H1 (cell line): ENCODE measurements around the gene TEX55. TPM values are rescaled to one million over a fixed set of nuclear protein-coding genes. Genes with fewer than 3 reads are reported as not detected.

Experiments
- CTCF ChIA-PET: fragments of 300-600 bp; sonication (Branson Sonifier 250); formaldehyde crosslinking; loops from one replicate; lab custom pipeline; 2021; ENCODE audit not compliant: partially characterized antibody; lab: Charles Lee
- POLR2A ChIA-PET: fragments of 300-600 bp; sonication (Branson Sonifier 250); formaldehyde crosslinking; loops from one replicate; lab custom pipeline; 2021; ENCODE audit warnings: inconsistent platforms; ENCODE audit not compliant: partially characterized antibody; lab: Charles Lee
- DNase-seq, 2 experiments: peaks; one replicate each; pipeline versions ENCODE4 v3.0.0 to v3.0.0-alpha.2; 2010 to 2022; ENCODE audit warnings: low spot score in 2 of 2, low read depth in 1 of 2, mixed read lengths in 1 of 2
- FAIRE-seq: peaks from 2 replicates; lab custom pipeline; 2011; peaks lifted over from hg19 to GRCh38; lab: Jason Lieb, UNC
- H2AFZ ChIP-seq: 2 replicates; pipeline ENCODE4 v1.8.1; 2012; ENCODE audit warnings: low read length, inconsistent platforms
- H2AK5ac ChIP-seq: 2 replicates; pipeline ENCODE4 v1.6.1; 2013; ENCODE audit warnings: low read depth, low read length
- H2BK120ac ChIP-seq: replicated peaks from 2 replicates; pipeline ENCODE3; 2013; ENCODE audit warnings: low read depth, low read length, inconsistent platforms
- H2BK12ac ChIP-seq: 2 replicates; pipeline ENCODE4 v1.6.1; 2013; ENCODE audit warnings: low read depth, low read length
- H2BK15ac ChIP-seq: 2 replicates; pipeline ENCODE4 v1.6.1; 2013; ENCODE audit warnings: low read length
- H2BK20ac ChIP-seq: 2 replicates; pipeline ENCODE4 v1.6.1; 2013; ENCODE audit warnings: low read length
- H2BK5ac ChIP-seq: 2 replicates; pipeline ENCODE4 v1.6.1; 2013; ENCODE audit warnings: low read depth, low read length
- H3K14ac ChIP-seq: 2 replicates; pipeline ENCODE4 v1.6.1; 2013; ENCODE audit warnings: inconsistent platforms; ENCODE audit not compliant: insufficient read length
- H3K18ac ChIP-seq: 2 replicates; pipeline ENCODE4 v1.6.1; 2013; ENCODE audit warnings: low read length; ENCODE audit errors: extremely low read depth
- H3K23ac ChIP-seq: 2 replicates; pipeline ENCODE4 v1.6.1; 2013; ENCODE audit warnings: inconsistent platforms; ENCODE audit not compliant: insufficient read length
- H3K23me2 ChIP-seq: 2 replicates; pipeline ENCODE4 v1.6.1; 2013; ENCODE audit warnings: low read depth, low read length
- H3K27ac ChIP-seq: 2 replicates; pipeline ENCODE4 v1.6.1; 2011; ENCODE audit warnings: low read depth, low read length, inconsistent platforms
- H3K27me3 ChIP-seq, 4 experiments: replicated peaks in 1 of 4; 1 replicate in 1 of 4; 2 replicates in 3 of 4; pipeline versions ENCODE4 v1.6.1 to v1.8.1; 2011 to 2013; ENCODE audit warnings: low read length in 3 of 4, mild to moderate bottlenecking in 3 of 4, inconsistent platforms in 2 of 4, mixed read lengths in 2 of 4, moderate library complexity in 1 of 4; ENCODE audit not compliant: control insufficient read depth in 3 of 4, insufficient read depth in 3 of 4; ENCODE audit errors: extremely low read depth in 1 of 4
- H3K36me3 ChIP-seq, 4 experiments: 2 replicates each; pipeline versions ENCODE4 v1.6.1 to v1.8.1; 2011 to 2013; ENCODE audit warnings: mild to moderate bottlenecking in 4 of 4, low read length in 3 of 4, moderate library complexity in 2 of 4, control low read depth in 1 of 4, inconsistent platforms in 1 of 4; ENCODE audit not compliant: insufficient read depth in 4 of 4, control insufficient read depth in 2 of 4
- H3K4ac ChIP-seq: replicated peaks from 2 replicates; pipeline ENCODE3; 2013; ENCODE audit warnings: low read length, low read depth, mixed read lengths, inconsistent platforms; ENCODE audit not compliant: insufficient read length
- H3K4me1 ChIP-seq, 4 experiments: replicated peaks in 1 of 4; 1 replicate in 1 of 4; 2 replicates in 3 of 4; pipeline versions ENCODE4 v1.6.1 to v1.8.1; 2011 to 2013; ENCODE audit warnings: low read length in 3 of 4, inconsistent platforms in 2 of 4, mixed read lengths in 1 of 4; ENCODE audit not compliant: insufficient read depth in 4 of 4, control insufficient read depth in 3 of 4
- H3K4me2 ChIP-seq, 2 experiments: 2 replicates each; pipeline versions ENCODE4 v1.6.1 to v1.8.1; 2011 to 2013; ENCODE audit warnings: low read depth in 2 of 2, low read length in 2 of 2, control low read depth in 1 of 2, inconsistent platforms in 1 of 2, mild to moderate bottlenecking in 1 of 2; ENCODE audit not compliant: insufficient read depth in 1 of 2
- H3K4me3 ChIP-seq, 4 experiments: fragments of 200-600, 300-600 bp in 1 of 4; sonication (generic), shearing (Covaris generic), sonication (Bioruptor Twin) in 1 of 4; 2 replicates each; pipeline versions ENCODE4 v1.5.1 to v1.8.1; 2011 to 2016; ENCODE audit warnings: low read length in 4 of 4, low read depth in 3 of 4, control low read depth in 2 of 4, inconsistent platforms in 2 of 4, mild to moderate bottlenecking in 2 of 4, mixed read lengths in 1 of 4, moderate library complexity in 1 of 4; ENCODE audit not compliant: insufficient read depth in 2 of 4; ENCODE audit errors: extremely low read depth in 1 of 4
- H3K56ac ChIP-seq: replicated peaks from 2 replicates; pipeline ENCODE3; 2013; ENCODE audit warnings: low read depth, mild to moderate bottlenecking, mixed read lengths, low read length, inconsistent platforms; ENCODE audit not compliant: insufficient read length
- H3K79me1 ChIP-seq: 2 replicates; pipeline ENCODE4 v1.6.1; 2013; ENCODE audit warnings: low read depth, low read length, control low read depth
- H3K79me2 ChIP-seq, 2 experiments: 2 replicates each; pipeline versions ENCODE4 v1.6.1 to v1.8.1; 2012 to 2013; ENCODE audit warnings: low read length in 2 of 2, mild to moderate bottlenecking in 2 of 2, inconsistent platforms in 1 of 2; ENCODE audit not compliant: insufficient read depth in 2 of 2, control insufficient read depth in 1 of 2
- H3K9ac ChIP-seq, 4 experiments: replicated peaks in 1 of 4; 1 replicate in 1 of 4; 2 replicates in 3 of 4; pipeline versions ENCODE4 v1.6.1 to v1.8.1; 2011 to 2013; ENCODE audit warnings: low read depth in 3 of 4, low read length in 3 of 4, control low read depth in 2 of 4, mild to moderate bottlenecking in 2 of 4, moderate library complexity in 2 of 4, inconsistent platforms in 1 of 4; ENCODE audit errors: extremely low read depth in 1 of 4
- H3K9me3 ChIP-seq, 2 experiments: 2 replicates each; pipeline versions ENCODE4 v1.6.1 to v1.8.1; 2012 to 2013; ENCODE audit warnings: mild to moderate bottlenecking in 2 of 2, moderate library complexity in 2 of 2, control low read depth in 1 of 2, inconsistent platforms in 1 of 2, low read depth in 1 of 2, low read length in 1 of 2, mixed read lengths in 1 of 2; ENCODE audit not compliant: insufficient read depth in 2 of 2
- H4K20me1 ChIP-seq, 2 experiments: replicated peaks in 1 of 2; 2 replicates each; pipeline versions ENCODE3 to v1.8.1; 2011 to 2013; ENCODE audit warnings: inconsistent platforms in 2 of 2, low read length in 2 of 2, mild to moderate bottlenecking in 1 of 2; ENCODE audit not compliant: insufficient read depth in 2 of 2, control insufficient read depth in 1 of 2
- H4K5ac ChIP-seq: 2 replicates; pipeline ENCODE4 v1.6.1; 2013; ENCODE audit warnings: low read length, low read depth, mixed read lengths, inconsistent platforms; ENCODE audit not compliant: insufficient read length
- H4K8ac ChIP-seq: 2 replicates; pipeline ENCODE4 v1.8.0; 2013; ENCODE audit warnings: mild to moderate bottlenecking, moderate library complexity, low read length, inconsistent platforms; ENCODE audit not compliant: insufficient read depth; ENCODE audit errors: extremely low read depth
- H4K91ac ChIP-seq: replicated peaks from 2 replicates; pipeline ENCODE3; 2013; ENCODE audit warnings: low read length, mixed read lengths, inconsistent platforms; ENCODE audit not compliant: insufficient read length
- ASH2L ChIP-seq: fragments of 200-600, 300-600 bp; sonication (generic); IDR thresholded peaks from one replicate; pipeline ENCODE4 v1.7.1; 2017; ENCODE audit warnings: low read length
- BACH1 ChIP-seq: IDR thresholded peaks from 2 replicates; pipeline ENCODE4 v1.6.1; 2012; ENCODE audit warnings: low read length, improper control_type of control experiment
- CBX5 ChIP-seq: fragments of 300-800, 300-1000 bp; sonication (generic); IDR thresholded peaks from 2 replicates; pipeline ENCODE4 v1.7.1; 2016; ENCODE audit warnings: antibody characterized with exemption, low read length, low read depth
- EGR1 ChIP-seq: IDR thresholded peaks from 2 replicates; pipeline ENCODE4 v1.6.1; 2011; ENCODE audit warnings: low read depth, low read length, borderline replicate concordance
- GTF2F1 ChIP-seq: IDR thresholded peaks from 2 replicates; pipeline ENCODE4 v1.6.1; 2012; ENCODE audit warnings: low read depth, low read length, improper control_type of control experiment, borderline replicate concordance
- HDAC2 ChIP-seq, 2 experiments: fragments of 300-600 bp in 1 of 2; sonication (generic) in 1 of 2; IDR thresholded peaks; 2 replicates each; pipeline ENCODE4 v1.6.1; 2011 to 2012; ENCODE audit warnings: low read depth in 2 of 2, low read length in 2 of 2, mild to moderate bottlenecking in 2 of 2, moderate library complexity in 2 of 2, borderline replicate concordance in 1 of 2, inconsistent platforms in 1 of 2
- HDAC6 ChIP-seq: IDR thresholded peaks from one replicate; pipeline ENCODE4 v1.7.1; 2012; ENCODE audit warnings: low read depth, mild to moderate bottlenecking, inconsistent platforms, low read length, moderate library complexity
- KDM4A ChIP-seq: IDR thresholded peaks from one replicate; pipeline ENCODE4 v1.7.1; 2012; ENCODE audit warnings: low read depth, mild to moderate bottlenecking, moderate library complexity, low read length, inconsistent platforms; ENCODE audit not compliant: severe bottlenecking
- NRF1 ChIP-seq: IDR thresholded peaks from 2 replicates; pipeline ENCODE4 v1.6.1; 2011; ENCODE audit warnings: mild to moderate bottlenecking, low read depth, low read length, improper control_type of control experiment
- POLR2A ChIP-seq, 2 experiments: IDR thresholded peaks; 1 replicate in 1 of 2; 2 replicates in 1 of 2; pipeline ENCODE4 v1.6.1; 2011; ENCODE audit warnings: low read depth in 2 of 2, low read length in 2 of 2, mild to moderate bottlenecking in 2 of 2; ENCODE audit errors: control extremely low read depth in 1 of 2
- POLR2AphosphoS5 ChIP-seq: IDR thresholded peaks from 2 replicates; pipeline ENCODE4 v1.6.1; 2011; ENCODE audit warnings: low read depth, low read length
- RAD21 ChIP-seq, 2 experiments: IDR thresholded peaks in 1 of 2; conservative IDR thresholded peaks in 1 of 2; 2 replicates each; pipeline ENCODE4 v1.6.1; 2011; ENCODE audit warnings: low read depth in 2 of 2, low read length in 2 of 2, improper control_type of control experiment in 1 of 2, inconsistent platforms in 1 of 2, mild to moderate bottlenecking in 1 of 2, moderate library complexity in 1 of 2
- TCF12 ChIP-seq: IDR thresholded peaks from 2 replicates; pipeline ENCODE4 v1.6.1; 2011; ENCODE audit warnings: low read depth, mild to moderate bottlenecking, low read length
- WGBS, 2 experiments: shearing (Covaris generic) in 1 of 2; methylation state at CpG; one replicate each; pipeline versions ENCODE4 v1.1.6 to v1.1.7; 2013 to 2015; ENCODE audit warnings: low lambda C conversion rate in 2 of 2, mixed read lengths in 2 of 2, inconsistent platforms in 1 of 2, low coverage in 1 of 2, missing lambda C conversion rate in 1 of 2; ENCODE audit not compliant: insufficient replicate concordance in 2 of 2, insufficient coverage in 1 of 2, insufficient read length in 1 of 2; ENCODE audit errors: extremely low coverage in 1 of 2, missing lambda C conversion rate in 1 of 2; 5-methylcytosine and 5-hydroxymethylcytosine counted together
- polyA plus RNA-seq, 7 experiments: library from polyadenylated mRNA; depleted of rRNA in 3 of 7; stranded (reverse) in 5 of 7; unstranded in 2 of 7; fragments of >200 nt in 5 of 7; fragments of 200-250 nt in 2 of 7; gene quantifications; 1 replicate in 5 of 7; 2 replicates in 1 of 7; 4 replicates in 1 of 7; pipeline versions ENCODE4 v1.2.1 to v1.2.3, GENCODE V29; 2011 to 2013; ENCODE audit warnings: missing spikeins in 2 of 7, mixed read lengths in 2 of 7
- total RNA-seq: library from RNA; stranded (reverse); fragmentation: NEBNext Ultra II Directional; extraction: Animal tissue kit (Norgen Biotek cat#: 25700); gene quantifications from 2 replicates; pipeline ENCODE4 v1.2.1, GENCODE V29; 2021
- TF ChIP-seq, protein P1 (sequence below): IDR thresholded peaks from 2 replicates; pipeline ENCODE4 v1.6.1; 2012; ENCODE audit warnings: inconsistent platforms

Gene TEX55
- total and polyA plus RNA-seq, 2 of the 8 experiments (the other 6 are each of a cell fraction or from before 2014, with no cell fraction given) = not detected

- ChIA-PET CTCF (no interaction called here), POLR2A (no interaction called here)
- Histone ChIP-seq H2BK5ac (no peak overlapping the region), H3K4me2 (no peak overlapping the region), H2AFZ (no peak overlapping the region), H2BK15ac (no peak overlapping the region), H3K27me3 (peaks cover 0 to 2% (median 0%) of the 10 kb centered on the region in 4 experiments; a peak in 3 of 7 replicates), H3K23me2 (no peaks in the 10 kb centered on the region), H3K4me1 (no peaks in the 10 kb centered on the region), H3K27ac (no peak overlapping the region), H3K79me2 (no peaks in the 10 kb centered on the region), H3K9me3 (peaks cover 4 to 6% of the 10 kb centered on the region in 2 experiments; a peak in 2 of 4 replicates), H3K23ac (no peak overlapping the region), H2AK5ac (no peak overlapping the region), H3K14ac (no peak overlapping the region), H3K56ac (no peak overlapping the region), H2BK20ac (no peak overlapping the region), H3K4ac (no peak overlapping the region), H2BK120ac (no peak overlapping the region), H3K4me3 (no peak overlapping the region), H4K20me1 (no peaks in the 10 kb centered on the region), H3K79me1 (no peaks in the 10 kb centered on the region), H3K18ac (no peak overlapping the region), H3K9ac (no peak overlapping the region), H2BK12ac (no peak overlapping the region), H4K91ac (no peak overlapping the region), H4K8ac (no peak overlapping the region), H3K36me3 (no peaks in the 10 kb centered on the region), H4K5ac (no peak overlapping the region)
- DNase-seq (no peak), FAIRE-seq (no peak)
- 89% methylated on average over 2 of the region's 2 CpGs; no CpG with 5 or more reads in 1 of the 2 experiments for WGBS, 2 experiments
- TF ChIP-seq HDAC6 = no peak
- no peak for TF ChIP-seq CBX5
- no peak for TF ChIP-seq HDAC2 (IDR thresholded peaks at IDR 0.05; ENCODE audit: borderline replicate concordance in 1 of 2, low read depth in 2 of 2, low read length in 2 of 2)
- TF ChIP-seq ASH2L = no peak
- TF ChIP-seq, protein P1, sequence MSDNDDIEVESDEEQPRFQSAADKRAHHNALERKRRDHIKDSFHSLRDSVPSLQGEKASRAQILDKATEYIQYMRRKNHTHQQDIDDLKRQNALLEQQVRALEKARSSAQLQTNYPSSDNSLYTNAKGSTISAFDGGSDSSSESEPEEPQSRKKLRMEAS = no peak
- no peak for TF ChIP-seq KDM4A
- TF ChIP-seq TCF12 = no peak
- no peak for TF ChIP-seq BACH1
- no peak for TF ChIP-seq NRF1
- TF ChIP-seq POLR2AphosphoS5 = no peak
- TF ChIP-seq EGR1 = no peak
- TF ChIP-seq RAD21 (IDR thresholded peaks at IDR 0.05 in 1 of 2, conservative IDR thresholded peaks at IDR 0.05 in 1 of 2; ENCODE audit: low read depth in 2 of 2, low read length in 2 of 2) = no peak
- TF ChIP-seq POLR2A (IDR thresholded peaks at IDR 0.05; ENCODE audit: control extremely low read depth in 1 of 2, low read depth in 2 of 2, low read length in 2 of 2) = no peak
- TF ChIP-seq GTF2F1 = no peak
These were observed 2.7 kb downstream of the TEX55 start for GRCh38 chr3:119148493-119149180.
